DND-41 (cell line): ENCODE measurements around the gene CCDC6.
"Not testable (repeated sequence)": the region's sequence is repeated elsewhere in the genome, so short reads cannot be mapped to it uniquely, and the experiment has no call there.

Experiments
- ATAC-seq: fragments of 200-7000 bp; cut with Tn5 transposase; 3 replicates; pipeline ENCODE4 v1.9.1; 2021; ENCODE audit warnings: low read depth; ENCODE audit not compliant: insufficient read depth
- DNase-seq: peaks from one replicate; pipeline ENCODE4 v3.0.0-alpha.2; 2020
- H2AFZ ChIP-seq: 2 replicates; pipeline ENCODE4 v1.6.0; 2012; ENCODE audit warnings: low read depth, low read length
- H3K27ac ChIP-seq: 2 replicates; pipeline ENCODE4 v1.5.1; 2012; ENCODE audit warnings: low read length, inconsistent platforms
- H3K27me3 ChIP-seq: fragments of 200-600 bp; sonication (generic); 2 replicates; pipeline ENCODE4 v1.6.0; 2012; ENCODE audit warnings: low read length, mild to moderate bottlenecking, inconsistent platforms; ENCODE audit not compliant: insufficient read depth, poor library complexity
- H3K36me3 ChIP-seq: 2 replicates; pipeline ENCODE4 v1.5.1; 2012; ENCODE audit warnings: low read length, inconsistent platforms; ENCODE audit not compliant: insufficient read depth
- H3K4me1 ChIP-seq: 2 replicates; pipeline ENCODE4 v1.5.1; 2012; ENCODE audit warnings: mild to moderate bottlenecking, low read length; ENCODE audit not compliant: insufficient read depth
- H3K4me2 ChIP-seq: 2 replicates; pipeline ENCODE4 v1.6.0; 2012; ENCODE audit warnings: mild to moderate bottlenecking, moderate library complexity, low read length, inconsistent platforms; ENCODE audit not compliant: insufficient read depth
- H3K4me3 ChIP-seq, 2 experiments: fragments of 200-600 bp in 1 of 2; shearing (Covaris generic) in 1 of 2; 2 replicates each; pipeline ENCODE4 v1.5.1; 2012 to 2016; ENCODE audit warnings: inconsistent platforms in 2 of 2, low read length in 2 of 2, mild to moderate bottlenecking in 2 of 2, low read depth in 1 of 2, moderate library complexity in 1 of 2
- H3K79me2 ChIP-seq: 2 replicates; pipeline ENCODE4 v1.6.0; 2012; ENCODE audit warnings: low read length, inconsistent platforms; ENCODE audit not compliant: insufficient read depth
- H3K9ac ChIP-seq: 2 replicates; pipeline ENCODE4 v1.6.0; 2012; ENCODE audit warnings: low read depth, mild to moderate bottlenecking, inconsistent platforms, low read length, moderate library complexity
- H3K9me3 ChIP-seq: 2 replicates; pipeline ENCODE4 v1.5.1; 2012; ENCODE audit warnings: low read length, moderate library complexity, mild to moderate bottlenecking, inconsistent platforms; ENCODE audit not compliant: insufficient read depth, severe bottlenecking
- H4K20me1 ChIP-seq: 2 replicates; pipeline ENCODE4 v1.6.0; 2012; ENCODE audit warnings: low read length; ENCODE audit not compliant: insufficient read depth
- EZH2 ChIP-seq: IDR thresholded peaks from 3 replicates; pipeline ENCODE4 v1.6.1; 2012; ENCODE audit warnings: borderline replicate concordance, low read depth, mild to moderate bottlenecking, moderate library complexity, low read length, inconsistent platforms; ENCODE audit not compliant: severe bottlenecking
- TF ChIP-seq, protein P1 (sequence below): IDR thresholded peaks from 2 replicates; pipeline ENCODE4 v1.5.1; 2012; ENCODE audit warnings: borderline replicate concordance, low read length, moderate library complexity, mild to moderate bottlenecking; ENCODE audit not compliant: poor library complexity, severe bottlenecking; ENCODE audit errors: extremely low read depth

Gene CCDC6

DNA sequence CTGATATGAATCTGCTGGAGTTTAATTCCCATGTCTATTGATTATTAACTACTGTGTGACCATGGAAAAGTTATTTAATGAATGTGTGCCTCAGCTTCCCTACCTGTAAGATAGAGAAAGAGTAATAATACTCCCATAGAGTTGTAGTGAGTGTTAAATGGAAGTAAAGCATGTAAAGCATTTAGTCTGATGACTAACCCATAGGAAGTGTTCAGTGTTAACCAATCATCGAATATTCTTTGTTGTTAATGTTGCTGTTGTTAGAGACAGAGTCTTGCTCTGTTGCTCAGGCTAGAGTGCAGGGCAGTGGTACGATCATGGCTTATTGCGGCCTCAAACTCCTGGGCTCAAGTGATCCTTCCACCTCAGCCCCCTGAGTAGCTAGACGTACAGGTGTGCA, 36.2 kb upstream of the CCDC6 start:
- no peak for ATAC-seq
- H3K36me3 ChIP-seq: no peaks in the 10 kb centered on the region

DNA sequence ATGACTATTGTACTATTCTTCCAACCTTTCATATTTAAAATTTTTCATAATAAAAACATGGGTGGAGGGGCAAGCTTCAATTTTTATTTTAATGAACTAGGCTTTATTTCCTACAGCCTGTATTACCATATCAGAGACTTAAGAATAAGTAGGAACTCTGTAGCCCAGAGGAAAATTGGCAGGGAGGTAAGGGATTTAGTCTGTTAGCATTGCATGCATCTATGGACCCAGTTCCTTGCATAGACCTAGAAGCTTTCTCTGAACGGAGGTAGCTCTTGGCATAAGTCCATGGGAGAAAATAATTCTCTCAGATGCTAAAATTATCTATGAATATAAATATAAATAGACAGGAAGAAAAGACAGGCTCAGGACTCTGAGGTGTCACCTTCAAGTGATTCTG, 31.4 kb upstream of the CCDC6 start:
- no peak for DNase-seq
- H3K36me3 ChIP-seq: no peaks in the 10 kb centered on the region
- H3K79me2 ChIP-seq: no peaks in the 10 kb centered on the region
- no peaks in the 10 kb centered on the region for H3K9me3 ChIP-seq
- H3K4me1 ChIP-seq: no peaks in the 10 kb centered on the region
- H4K20me1 ChIP-seq: no peaks in the 10 kb centered on the region
- H3K4me3 ChIP-seq: no peak overlapping the region
- H3K4me2 ChIP-seq: no peak overlapping the region
- ATAC-seq: no peak
- no peak overlapping the region for H2AFZ ChIP-seq
- TF ChIP-seq, protein P1, sequence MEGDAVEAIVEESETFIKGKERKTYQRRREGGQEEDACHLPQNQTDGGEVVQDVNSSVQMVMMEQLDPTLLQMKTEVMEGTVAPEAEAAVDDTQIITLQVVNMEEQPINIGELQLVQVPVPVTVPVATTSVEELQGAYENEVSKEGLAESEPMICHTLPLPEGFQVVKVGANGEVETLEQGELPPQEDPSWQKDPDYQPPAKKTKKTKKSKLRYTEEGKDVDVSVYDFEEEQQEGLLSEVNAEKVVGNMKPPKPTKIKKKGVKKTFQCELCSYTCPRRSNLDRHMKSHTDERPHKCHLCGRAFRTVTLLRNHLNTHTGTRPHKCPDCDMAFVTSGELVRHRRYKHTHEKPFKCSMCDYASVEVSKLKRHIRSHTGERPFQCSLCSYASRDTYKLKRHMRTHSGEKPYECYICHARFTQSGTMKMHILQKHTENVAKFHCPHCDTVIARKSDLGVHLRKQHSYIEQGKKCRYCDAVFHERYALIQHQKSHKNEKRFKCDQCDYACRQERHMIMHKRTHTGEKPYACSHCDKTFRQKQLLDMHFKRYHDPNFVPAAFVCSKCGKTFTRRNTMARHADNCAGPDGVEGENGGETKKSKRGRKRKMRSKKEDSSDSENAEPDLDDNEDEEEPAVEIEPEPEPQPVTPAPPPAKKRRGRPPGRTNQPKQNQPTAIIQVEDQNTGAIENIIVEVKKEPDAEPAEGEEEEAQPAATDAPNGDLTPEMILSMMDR: no peak
- no peak for TF ChIP-seq EZH2
- no peak overlapping the region for H3K27ac ChIP-seq
- no peak overlapping the region for H3K9ac ChIP-seq
- no peaks in the 10 kb centered on the region for H3K27me3 ChIP-seq

More for the DNA sequence above, 36.2 kb upstream of the CCDC6 start:
- no peak overlapping the region for H2AFZ ChIP-seq
- TF ChIP-seq, protein P1: no peak
- TF ChIP-seq EZH2: no peak
- no peaks in the 10 kb centered on the region for H3K9me3 ChIP-seq
- no peak overlapping the region for H3K4me3 ChIP-seq
- H3K4me1 ChIP-seq: no peaks in the 10 kb centered on the region
- H3K27ac ChIP-seq: no peak overlapping the region
- no peaks in the 10 kb centered on the region for H3K79me2 ChIP-seq
- DNase-seq: no peak
- no peaks in the 10 kb centered on the region for H3K27me3 ChIP-seq
- H3K4me2 ChIP-seq: no peak overlapping the region
- no peaks in the 10 kb centered on the region for H4K20me1 ChIP-seq
- H3K9ac ChIP-seq: no peak overlapping the region

DNA sequence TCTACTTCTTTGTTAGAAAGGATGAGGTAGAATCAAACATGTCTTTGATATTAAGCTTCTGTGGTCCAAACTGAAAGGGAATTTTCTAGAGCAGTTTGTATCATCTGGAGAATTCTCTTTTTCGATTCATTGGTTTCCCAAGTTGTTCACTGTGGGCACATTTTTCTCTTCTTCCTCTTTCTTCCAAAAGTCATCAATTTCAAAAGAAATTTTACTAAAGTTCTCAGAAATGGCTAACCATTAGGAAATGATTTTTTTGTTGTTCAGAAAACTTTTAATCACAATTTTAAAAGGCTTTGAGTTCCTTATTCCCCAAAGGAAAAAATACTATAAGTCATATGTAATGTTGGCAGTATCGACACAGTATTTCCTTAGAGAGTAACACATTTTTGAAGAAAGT, 28.3 kb upstream of the CCDC6 start:
- Histone ChIP-seq H3K4me3 (no peak overlapping the region), H4K20me1 (no peaks in the 10 kb centered on the region), H3K9ac (no peak overlapping the region), H3K27me3 (no peaks in the 10 kb centered on the region), H3K4me2 (no peak overlapping the region), H3K27ac (no peak overlapping the region), H3K9me3 (no peaks in the 10 kb centered on the region), H3K36me3 (no peaks in the 10 kb centered on the region), H3K79me2 (no peaks in the 10 kb centered on the region), H3K4me1 (no peaks in the 10 kb centered on the region), H2AFZ (no peak overlapping the region)
- TF ChIP-seq EZH2: no peak
- TF ChIP-seq, protein P1: no peak
- ATAC-seq (no peak), DNase-seq (no peak)

DNA sequence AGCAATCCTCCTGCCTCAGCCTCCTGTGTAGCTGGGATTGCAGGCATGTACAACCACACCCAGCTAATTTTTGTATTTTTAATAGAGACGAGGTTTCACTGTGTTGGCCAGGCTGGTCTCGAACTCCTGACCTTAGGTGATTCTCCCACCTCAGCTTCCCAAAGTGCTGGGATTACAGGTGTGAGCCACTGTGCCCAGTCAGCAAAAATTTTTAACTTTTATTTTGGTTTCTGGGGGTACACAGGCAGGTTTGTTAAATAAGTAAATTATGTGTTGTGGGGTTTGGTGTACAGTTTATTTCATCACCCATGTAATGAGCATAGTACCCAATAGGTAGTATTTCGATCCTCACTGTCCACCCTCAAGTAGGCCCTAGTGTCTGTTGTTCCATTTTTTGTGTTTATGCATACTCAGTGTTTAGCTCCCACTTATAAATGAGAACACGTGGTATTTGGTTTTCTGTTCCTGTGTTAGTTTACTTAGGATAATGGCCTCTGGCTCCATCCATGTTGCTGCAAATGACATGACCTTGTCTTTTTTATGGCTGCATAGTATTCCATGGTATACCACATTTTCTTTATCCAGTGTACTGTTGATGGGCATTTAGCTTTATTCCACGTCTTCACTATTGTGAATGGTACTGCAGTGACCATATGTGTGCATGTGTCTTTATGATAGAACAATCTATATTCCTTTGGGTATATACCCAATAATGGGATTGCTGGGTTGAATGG, 24.6 kb upstream of the CCDC6 start:
- H3K9me3 ChIP-seq, H3K27ac ChIP-seq, H2AFZ ChIP-seq, DNase-seq, H3K4me3 ChIP-seq, H3K36me3 ChIP-seq, H4K20me1 ChIP-seq, H3K4me2 ChIP-seq, H3K9ac ChIP-seq, ATAC-seq, H3K27me3 ChIP-seq, H3K4me1 ChIP-seq, H3K79me2 ChIP-seq: not testable (repeated sequence)
